Immature natural killer cell (primary cell): ENCODE results near the gene ZFP36L1. TPM values are rescaled to one million over a fixed set of nuclear protein-coding genes. Genes with fewer than 3 reads are reported as not detected.

ENCODE experiments used
- DNase-seq, 3 donors: peaks; one replicate each; pipeline ENCODE4 v3.0.0; 2022; ENCODE audit warnings: mixed read lengths in 1 of 3
- H3K27ac Mint-ChIP-seq, 6 donors: one replicate each; pipeline ENCODE4 v1.8.0; 2020; ENCODE audit warnings: mixed read lengths in 6 of 6, mild to moderate bottlenecking in 5 of 6, inconsistent platforms in 4 of 6, moderate library complexity in 3 of 6
- H3K27me3 Mint-ChIP-seq, 3 donors: one replicate each; pipeline ENCODE4 v1.8.0; 2020 to 2021; ENCODE audit warnings: low read depth in 3 of 3, mild to moderate bottlenecking in 3 of 3, mixed read lengths in 3 of 3, moderate library complexity in 3 of 3, inconsistent platforms in 1 of 3
- H3K36me3 Mint-ChIP-seq, 3 donors: one replicate each; pipeline ENCODE4 v1.8.0; 2020; ENCODE audit warnings: mixed read lengths in 3 of 3, inconsistent platforms in 2 of 3, mild to moderate bottlenecking in 2 of 3
- H3K4me1 Mint-ChIP-seq, 2 donors: one replicate each; pipeline ENCODE4 v1.8.0; 2020; ENCODE audit warnings: inconsistent platforms in 2 of 2, mild to moderate bottlenecking in 2 of 2, mixed read lengths in 2 of 2, moderate library complexity in 1 of 2
- H3K4me3 Mint-ChIP-seq, 5 donors: one replicate each; pipeline ENCODE4 v1.8.0; 2020; ENCODE audit warnings: mild to moderate bottlenecking in 5 of 5, mixed read lengths in 5 of 5, inconsistent platforms in 3 of 5, moderate library complexity in 3 of 5
- H3K9me3 Mint-ChIP-seq, 6 donors: one replicate each; pipeline ENCODE4 v1.8.0; 2020; ENCODE audit warnings: mild to moderate bottlenecking in 6 of 6, mixed read lengths in 6 of 6, inconsistent platforms in 4 of 6, moderate library complexity in 3 of 6
- polyA plus RNA-seq, 3 donors: library from polyadenylated mRNA; unstranded; fragments of 300-500 nt; fragmentation: Illumina TruSeq; gene quantifications; one replicate each; pipeline ENCODE4 v1.2.3, GENCODE V29; 2021

Gene ZFP36L1
- polyA plus RNA-seq, 3 donors from 2014 or later = 36.6 to 126 (median 61.8) TPM

DNA sequence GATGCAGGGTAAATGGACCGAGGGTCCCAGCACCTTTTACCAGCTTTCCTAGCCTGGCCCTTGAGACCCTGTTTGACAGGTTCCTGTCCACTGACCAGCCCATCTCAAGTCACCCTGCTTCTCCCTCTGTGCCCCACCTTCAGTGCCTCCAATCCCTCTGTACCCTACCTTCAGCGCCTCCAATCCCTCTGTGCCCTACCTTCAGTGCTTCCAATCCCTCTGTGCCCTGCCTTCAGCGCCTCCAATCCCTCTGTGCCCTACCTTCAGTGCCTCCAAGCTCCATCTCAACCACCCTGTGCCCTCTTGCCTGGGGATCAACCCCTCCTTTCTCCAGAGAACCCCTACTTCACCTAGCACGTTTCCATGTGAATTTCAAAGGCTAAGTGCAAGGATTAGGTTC is 54.3 kb downstream of the ZFP36L1 start:
- Mint-ChIP-seq H3K36me3 (peaks cover 0 to 5% (median 3%) of the 10 kb centered on the region in 3 donors), H3K27me3 (peaks cover 0 to 3% (median 0%) of the 10 kb centered on the region in 3 donors), H3K4me1 (peaks cover 31 to 33% of the 10 kb centered on the region in 2 donors), H3K4me3 (no peak overlapping the region), H3K27ac (no peak overlapping the region), H3K9me3 (no peaks in the 10 kb centered on the region)
- no peak for DNase-seq

Other genes starting within 250 kb of the ZFP36L1 start
- 1 to 10 TPM; 5.2 to 9.7 (median 9.3) TPM for gene ACTN1, start 186.2 kb upstream of the ZFP36L1 start, polyA plus RNA-seq